CD4-positive, alpha-beta T cell treated with Interleukin-4 for 4 hours (primary cell): ENCODE measurements around the gene HOXB8.

Experiments
- DNase-seq: peaks from one replicate; pipeline ENCODE4 v3.0.0-alpha.2; 2020

Gene HOXB8

DNA sequence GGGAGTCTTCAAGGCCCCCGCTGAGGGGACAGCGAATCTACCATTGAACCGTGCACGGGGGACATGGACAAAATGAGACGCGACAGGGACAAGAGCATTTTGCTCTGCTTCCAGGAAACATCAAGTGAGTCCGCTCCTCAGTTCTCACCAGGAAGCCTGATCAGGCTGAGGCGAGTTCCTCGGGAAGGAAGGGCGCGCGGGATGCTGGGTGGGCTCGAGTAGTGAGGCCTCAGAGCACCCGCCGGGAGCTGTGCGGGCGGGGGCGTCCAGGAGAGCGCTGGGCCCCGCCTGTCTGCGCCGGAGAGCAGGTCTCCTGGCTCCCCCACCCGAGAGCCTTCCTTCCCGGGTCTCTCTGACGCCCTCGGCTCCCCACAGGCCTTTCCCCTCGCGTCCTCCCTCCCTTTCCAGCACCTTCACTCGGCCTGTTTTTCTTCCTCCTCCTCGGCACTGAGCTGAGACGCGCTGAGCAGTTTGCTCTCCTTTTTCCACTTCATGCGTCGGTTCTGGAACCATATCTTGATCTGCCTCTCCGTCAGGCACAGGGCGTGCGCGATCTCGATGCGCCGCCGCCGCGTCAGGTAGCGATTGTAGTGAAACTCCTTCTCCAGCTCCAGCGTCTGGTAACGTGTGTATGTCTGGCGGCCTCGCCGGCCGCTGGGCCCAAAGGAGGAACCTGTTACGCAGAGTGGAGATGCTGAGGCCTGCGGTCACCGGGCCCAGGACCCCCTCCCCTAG lies 18.9 kb downstream of the HOXB8 start:
- no peak for DNase-seq

DNA sequence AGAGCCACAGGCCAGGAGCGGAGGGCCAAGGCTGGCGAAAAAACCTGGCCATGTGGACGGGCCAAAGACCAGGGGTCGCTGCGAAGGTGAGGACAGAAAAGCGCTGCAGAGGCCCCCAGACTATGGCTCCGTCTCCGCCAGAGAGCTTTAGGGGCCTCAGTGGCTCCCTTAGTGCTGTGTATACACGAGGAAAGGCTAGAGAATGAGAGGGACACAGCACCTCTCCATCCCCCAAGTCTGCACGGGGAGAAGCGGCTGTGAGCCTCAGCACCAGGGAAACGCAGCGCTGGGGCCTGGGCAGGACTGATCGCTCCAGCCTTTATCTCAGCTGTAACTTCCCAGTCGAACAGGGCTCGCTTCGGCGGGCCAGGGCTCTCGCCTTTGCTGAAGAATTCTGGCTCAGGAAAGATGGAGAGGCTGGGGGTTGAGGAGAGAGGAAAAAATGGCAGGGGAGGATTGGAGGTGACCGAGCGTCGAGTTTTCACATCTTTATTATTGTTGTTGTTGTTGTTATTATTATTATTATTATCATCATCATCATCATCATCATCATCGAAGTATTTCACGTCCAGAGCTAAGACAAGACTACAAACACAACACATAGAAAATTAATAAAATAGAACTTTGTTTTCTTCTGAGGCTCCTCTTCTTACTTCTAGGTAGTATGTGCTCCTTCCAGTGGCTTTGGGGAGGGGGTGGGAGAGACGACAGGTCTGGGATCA lies 19.7 kb downstream of the HOXB8 start:
- no peak for DNase-seq

DNA sequence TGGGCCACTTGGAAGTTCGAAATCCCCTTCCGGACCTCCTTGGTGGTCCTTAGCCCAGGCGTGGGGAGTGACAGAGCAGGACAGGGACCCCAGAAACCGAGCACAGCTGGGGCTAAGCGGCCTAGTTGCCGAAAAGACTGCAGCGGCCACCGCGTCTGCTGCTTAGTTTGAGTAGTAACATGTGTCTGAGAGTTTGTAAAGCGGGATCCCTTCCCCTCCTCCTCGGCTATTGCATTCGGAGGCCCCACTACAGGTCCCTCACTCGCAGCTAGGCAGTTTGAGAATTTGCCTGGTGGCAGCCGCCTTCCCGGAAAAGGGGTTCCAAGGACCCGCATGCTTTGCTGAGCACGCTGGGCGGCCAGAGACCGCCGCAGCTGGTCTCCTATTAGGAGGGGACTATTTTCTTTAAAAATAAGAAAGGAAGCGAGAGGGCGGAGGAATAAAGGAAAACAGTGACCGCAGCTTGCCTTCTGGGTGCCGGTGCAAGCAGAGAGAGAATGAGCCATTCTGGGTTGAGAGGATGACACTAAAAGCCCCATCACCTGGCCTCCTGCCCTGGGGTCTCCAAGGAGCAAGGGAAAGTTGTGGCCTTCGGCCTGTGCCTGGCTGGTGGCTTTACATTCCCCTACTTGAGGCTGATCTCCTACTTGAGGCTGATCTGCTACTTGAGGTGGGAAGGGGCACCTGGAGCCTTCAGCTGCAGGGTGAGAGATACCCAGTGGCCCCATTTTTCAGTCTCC lies 20.4 kb downstream of the HOXB8 start:
- DNase-seq: no peak

DNA sequence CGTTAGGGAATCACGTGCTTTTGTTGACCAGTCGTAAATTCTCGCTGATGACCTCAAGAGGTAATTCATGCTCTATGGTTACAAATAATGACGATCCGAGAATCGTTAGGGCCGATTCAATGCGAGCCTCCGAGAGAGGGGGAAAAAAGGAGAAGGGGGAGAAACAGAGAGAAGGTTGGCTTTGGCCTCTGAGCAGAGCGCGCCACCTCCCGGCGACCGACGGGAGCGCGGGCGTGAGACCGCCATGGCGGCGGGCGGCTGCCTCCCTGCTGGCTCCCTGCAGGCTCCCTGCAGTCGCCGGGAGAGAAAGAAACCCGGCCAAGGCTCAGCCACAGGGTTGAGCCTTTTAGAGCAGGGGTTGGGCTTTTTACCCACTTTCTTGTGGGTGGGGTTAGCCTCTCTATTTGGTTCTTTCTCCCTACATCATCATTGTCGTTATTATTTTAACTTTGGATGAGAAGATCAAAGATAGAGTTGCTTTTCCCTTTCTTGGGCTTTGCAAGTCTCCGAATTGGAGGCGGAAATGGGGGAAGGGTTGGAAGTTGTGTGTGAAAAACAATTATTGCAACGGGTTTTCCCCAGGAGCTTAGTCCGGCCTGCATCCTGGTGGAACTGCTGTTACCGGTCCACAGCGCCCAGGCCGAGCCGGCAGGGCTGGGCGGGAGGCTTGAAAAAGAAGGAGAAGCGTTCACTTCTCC lies 21.1 kb downstream of the HOXB8 start:
- peak; percentile 70 for DNase-seq

DNA sequence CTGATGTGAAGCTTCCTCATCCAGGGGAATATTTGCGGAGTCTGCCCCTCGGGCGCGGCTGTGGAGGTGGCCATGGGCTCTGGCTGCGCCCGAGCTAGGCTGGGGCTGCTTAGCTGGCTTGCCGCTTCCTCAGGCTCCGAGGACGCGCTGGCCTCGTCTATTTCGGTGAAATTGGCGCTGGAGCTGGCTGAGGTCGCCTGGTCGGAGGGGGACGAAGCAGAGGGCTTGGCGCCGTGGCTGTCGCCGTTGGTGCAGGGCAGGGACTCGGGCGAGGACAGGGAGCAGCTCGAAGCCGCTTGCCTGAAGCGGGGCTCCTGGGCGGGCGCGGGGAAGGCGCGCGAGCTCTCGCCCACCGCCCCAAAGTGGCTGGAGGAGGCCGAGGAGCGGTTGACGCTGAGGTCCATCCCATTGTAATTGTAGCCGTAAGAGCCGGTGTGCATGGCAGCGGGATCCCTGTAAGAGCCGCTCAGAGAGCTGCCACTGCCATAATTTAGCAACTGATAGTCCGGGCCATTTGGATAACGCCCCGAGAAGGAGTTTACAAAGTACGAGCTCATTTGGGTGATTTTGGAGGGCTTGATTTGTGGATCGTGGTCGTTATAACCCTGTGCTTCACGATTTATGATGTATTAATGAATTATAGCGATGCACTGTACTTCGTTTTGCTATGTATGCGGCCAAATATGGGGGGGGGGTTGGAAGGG lies 21.8 kb downstream of the HOXB8 start, which contains the start of gene HOXB5:
Gene HOXB5, minus strand, starts transcription at position 654 of the 704 bp plus-strand sequence. Its CDS starts 97 bp downstream, at position 557.
- no peak for DNase-seq

DNA sequence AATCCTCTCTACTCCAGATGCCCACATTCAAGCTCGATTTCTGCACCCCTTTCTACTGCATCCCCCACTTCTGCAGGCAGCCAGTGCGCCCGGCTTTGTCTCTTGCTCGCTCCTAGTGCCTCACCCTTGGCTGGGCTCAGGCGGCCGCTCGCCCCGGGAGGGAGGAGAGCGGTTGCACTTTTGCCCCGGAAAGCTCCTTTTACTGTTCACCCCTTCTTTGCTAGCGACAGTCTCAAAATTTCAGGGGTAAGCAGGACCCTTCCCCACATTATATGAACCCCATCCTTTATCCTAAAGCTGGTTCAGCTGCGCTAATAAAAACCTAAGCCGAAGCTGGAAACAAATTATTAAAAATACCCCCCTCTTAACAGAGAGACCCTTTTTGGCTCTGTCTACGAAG lies 22.5 kb downstream of the HOXB8 start:
- no peak for DNase-seq

DNA sequence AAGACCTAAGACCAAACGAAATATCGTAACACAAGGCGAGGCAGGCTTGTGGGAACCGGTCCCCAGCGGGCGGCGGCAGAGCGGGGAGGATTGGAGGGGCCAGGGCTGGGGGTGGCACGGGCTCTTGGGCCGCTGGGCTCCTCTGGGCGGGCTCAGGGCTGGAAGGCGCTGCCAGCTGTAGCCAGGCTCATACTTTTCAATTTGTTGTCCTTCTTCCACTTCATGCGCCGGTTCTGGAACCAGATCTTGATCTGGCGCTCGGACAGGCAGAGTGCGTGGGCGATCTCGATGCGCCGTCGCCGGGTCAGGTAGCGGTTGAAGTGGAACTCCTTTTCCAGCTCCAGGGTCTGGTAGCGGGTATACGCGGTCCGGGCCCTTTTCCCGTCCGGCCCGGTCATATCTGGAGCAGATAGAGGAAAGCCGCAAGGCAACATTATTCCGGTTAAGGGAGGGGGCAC lies 23.0 kb downstream of the HOXB8 start:
- no peak for DNase-seq

DNA sequence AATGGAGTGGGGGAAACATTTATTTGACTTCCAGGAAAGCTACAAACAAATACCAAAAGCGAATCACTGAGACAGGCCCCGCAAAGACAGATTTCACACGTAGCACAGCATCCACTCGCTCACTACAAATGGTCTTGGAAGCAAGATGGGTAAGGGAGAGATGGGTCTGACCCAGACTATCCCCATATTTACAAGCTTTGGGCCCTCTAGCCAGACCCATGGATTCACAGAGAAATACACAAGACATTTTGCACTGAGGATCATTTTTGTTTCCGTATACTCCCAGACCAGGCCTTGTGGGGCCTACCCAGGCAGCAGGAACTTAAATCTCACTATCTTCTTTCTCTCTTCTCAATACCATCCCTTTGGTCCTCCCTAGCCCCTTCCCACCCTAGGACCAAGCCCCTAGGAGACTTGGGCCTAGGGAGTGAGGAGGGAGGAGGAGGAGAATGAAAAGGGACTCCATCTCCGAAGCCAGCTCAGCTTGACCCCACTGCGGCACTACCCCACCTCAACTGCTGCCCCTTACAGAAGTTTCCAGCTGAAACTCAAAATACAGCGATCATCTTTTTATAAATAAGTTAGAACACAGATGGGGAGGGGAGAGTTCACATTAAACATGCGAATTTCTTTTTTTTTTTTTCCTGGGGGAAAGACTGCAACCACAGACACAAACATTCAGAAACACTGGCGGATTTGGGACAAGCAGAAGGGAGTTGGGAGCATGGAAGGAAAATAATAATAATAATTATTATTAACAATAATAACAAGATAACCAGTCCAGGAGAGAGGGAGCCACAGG lies 23.6 kb downstream of the HOXB8 start:
- DNase-seq: no peak

DNA sequence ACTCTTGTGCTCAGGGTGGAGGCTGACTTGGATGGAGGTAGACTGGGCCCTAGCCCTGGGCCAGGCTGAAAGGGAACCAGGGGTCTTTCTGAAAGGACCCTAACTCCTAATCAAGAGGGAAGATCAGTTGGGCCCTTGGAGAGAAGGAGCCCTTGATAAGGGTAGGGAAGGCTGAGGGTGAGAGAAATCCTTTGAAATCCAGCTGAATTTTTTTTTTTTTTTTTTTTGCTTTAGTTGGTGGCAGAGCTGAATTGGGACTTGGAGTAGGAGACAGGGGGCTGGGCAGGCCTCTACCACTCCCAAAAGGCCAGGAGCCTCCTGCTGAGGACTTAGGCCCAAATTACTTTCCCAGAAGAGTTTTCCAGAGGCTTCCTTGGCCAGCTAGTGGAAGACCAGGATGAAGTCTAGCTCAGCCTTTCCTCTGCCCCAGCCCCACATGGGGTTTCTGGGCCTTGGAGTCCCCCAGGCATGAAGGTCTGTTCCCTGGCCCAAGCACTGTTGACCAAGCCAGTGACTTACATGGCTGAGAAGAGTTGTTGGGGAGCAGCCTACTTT lies 24.4 kb downstream of the HOXB8 start:
- DNase-seq: no peak

DNA sequence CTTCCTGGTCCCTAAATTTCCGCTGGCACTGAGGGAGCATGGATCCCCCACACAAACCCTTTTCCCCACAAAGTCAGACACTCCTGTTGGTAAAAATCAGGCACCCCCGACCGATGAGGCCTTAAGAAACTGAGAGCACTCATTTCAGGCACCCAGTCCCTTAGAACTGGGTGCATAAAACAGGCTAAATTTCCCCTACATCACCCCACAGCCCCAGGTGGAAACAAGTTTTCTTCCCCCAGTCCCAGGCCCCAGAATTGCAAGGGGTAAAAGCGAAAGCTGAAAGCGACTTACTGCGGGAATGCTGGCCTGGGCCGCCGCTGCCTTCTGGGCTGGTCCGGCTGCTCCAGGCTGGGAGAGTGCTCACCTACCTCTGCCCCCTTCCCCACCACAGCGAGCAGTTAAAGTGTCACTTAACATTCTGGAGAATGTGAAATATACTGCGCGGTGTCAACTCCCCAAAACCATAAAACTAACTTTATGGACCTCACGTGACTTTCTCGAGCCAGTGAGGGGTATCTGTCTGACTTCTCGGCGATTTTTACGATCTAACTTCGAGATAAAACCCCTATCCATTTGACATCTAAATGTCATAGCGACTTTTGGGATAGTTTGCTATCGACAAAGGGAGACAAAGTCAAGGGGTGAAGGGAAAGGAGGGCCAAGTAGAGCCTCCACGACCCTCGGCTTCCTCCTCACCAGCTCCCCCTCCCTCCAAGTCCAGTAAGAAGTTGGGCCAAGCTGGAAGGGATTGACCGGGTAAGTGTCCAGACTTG lies 25.1 kb downstream of the HOXB8 start, which contains the start of gene HOXB3:
Gene HOXB3, minus strand, starts transcription at position 411 of the 776 bp plus-strand sequence. CDS start 37,767 bp downstream, outside the sequence.
- DNase-seq: no peak

DNA sequence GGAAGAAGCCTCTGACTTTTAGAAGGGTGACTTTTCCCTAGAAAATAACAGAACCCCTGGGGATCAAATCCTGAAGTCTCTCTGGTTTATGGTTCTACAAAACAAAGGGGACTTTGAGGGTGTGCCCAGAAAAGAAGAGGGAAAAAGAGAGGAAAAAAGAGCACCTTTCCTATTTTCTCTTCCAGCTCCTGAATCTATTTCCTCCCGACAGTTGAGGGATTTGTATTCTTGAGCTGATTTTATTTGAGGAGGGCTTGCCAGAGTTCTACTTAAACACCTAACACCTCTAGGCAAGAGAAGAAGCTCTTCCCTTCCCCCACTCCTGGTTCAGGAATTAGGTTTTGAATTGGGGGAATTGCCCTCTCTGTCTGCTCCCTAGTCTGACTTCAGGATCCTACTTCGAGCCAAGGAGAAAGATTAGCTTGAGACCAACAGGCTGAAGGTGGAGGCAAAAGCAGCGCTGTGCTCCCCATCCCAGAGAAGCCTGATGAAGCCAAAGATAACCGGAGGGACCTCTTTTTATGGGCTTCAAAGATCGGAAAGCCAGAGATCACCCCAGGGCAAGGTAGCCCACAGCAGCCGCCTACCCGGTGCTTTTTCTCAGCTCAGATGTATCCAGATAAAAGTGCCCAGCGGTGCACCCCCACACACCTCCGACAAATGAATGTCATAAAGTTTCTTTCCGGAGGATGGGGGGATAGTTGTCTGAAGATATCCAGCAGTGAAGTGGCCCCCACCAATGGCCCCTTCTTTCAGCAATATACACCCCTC lies 25.8 kb downstream of the HOXB8 start:
- no peak for DNase-seq

DNA sequence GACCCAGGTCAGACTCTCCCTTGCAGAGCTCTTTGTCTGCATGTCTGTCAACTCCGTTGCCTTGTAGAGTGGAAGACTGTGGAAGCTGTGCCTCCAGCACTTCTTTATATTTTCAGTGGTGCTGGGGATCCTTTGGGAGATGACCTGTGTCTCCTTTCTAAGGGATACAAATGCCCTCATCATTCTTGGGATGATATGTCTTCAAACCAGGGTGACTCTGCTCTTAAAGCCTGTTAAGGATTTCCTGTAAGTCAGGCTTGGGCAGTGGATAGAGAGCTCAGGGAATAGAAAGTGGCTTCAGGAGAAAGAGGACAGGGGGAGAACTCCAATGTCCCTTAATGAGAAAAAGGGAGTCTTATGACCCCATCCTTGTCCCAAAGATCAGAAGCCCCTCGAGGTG lies 26.6 kb downstream of the HOXB8 start:
- no peak for DNase-seq

DNA sequence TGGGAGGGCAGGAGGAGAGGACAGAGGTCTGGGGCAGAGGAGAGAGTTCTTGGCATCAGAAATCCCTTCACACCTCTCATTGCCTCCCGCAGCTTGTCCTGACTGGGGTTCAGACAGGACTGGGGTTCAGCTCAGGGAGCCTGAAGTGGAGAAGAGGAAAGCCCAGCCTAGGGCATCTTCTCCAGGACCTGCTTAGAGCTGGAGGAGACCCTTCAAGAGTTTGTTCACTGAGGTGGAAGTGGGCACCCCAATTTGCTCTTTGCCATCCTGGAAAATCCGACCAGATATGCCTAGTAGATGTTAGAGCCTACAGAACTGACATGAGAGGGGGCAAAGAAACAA lies 27.0 kb downstream of the HOXB8 start:
- DNase-seq: no peak

DNA sequence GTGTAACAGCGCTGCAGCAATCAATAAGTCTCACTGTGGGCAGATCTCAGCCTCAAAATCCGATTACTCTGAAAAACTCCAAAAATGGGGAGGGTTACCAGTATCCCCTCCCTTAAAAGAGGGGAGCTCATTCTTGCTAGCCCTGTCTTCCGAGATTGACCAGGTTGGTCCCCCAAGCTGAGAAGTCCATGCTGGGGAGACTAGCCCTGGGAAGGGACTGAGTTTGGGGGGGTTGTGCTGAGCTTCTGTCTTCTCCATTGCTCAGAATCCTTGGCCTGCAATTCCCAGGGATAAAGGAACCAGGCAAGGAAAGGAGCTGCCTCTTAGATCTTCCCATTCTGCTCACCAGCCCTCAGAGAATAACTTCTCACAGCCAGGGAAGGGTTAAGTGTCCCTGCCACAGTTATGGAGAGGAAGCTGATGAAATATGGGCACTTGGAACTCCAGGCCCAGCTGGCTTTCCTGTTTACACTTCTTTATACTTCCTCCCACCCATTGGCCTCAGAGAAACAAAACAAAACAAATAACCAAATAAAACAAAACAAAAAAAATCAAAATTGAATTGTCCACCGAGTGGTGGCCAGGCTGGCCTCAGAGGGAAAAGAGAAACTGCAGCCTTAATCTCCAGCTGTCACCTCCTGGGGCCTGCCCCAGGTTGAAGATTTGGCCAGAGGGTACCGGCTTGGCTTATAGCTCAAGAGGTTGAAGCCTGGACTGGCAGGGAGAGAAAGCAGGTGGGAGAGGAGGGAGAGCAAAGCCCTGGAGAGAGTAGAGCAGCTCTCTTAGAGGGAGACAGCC lies 27.6 kb downstream of the HOXB8 start:
- no peak for DNase-seq

DNA sequence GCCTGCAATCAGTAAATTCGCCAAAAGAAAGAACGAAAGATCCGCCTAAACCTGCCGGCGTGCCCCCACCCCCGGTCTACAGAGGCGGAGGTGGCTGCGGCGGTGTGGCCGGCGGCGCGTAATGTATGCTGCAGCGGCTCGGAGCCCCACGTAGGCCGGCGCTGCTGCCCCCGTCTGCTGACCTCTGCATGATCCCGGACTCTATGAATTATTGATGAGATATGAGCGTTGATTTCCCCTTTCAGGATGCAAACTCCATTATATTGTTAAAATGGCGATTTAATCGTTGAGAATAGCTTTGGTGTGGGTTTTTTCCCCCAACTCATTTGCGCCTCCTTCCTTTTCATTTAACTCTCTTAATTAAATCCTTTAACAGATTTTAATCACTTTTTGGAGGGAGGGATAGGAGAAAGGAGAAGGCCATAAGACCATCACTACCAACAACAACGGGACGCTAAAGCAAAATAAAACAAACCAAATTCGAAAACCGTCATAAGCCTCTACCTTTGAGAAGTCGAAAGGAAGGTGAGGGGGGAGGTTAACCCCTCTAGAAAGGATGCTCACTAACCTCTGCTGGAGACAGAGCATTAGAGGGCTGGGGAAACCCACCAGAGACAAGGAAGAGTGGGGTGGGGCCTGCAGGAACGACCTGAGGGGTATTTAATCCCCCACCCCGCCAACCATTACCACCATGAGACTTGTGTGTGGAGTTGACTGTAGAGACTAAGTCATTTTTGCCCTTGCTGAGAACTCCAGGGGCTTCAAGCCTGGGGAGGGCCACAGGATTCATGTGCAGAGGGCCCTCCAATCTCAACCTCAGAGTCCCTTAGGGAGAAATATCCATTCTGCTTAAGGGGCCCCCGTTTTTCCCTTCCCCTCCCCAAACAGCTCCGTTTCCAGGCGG lies 28.5 kb downstream of the HOXB8 start:
- DNase-seq: no peak

DNA sequence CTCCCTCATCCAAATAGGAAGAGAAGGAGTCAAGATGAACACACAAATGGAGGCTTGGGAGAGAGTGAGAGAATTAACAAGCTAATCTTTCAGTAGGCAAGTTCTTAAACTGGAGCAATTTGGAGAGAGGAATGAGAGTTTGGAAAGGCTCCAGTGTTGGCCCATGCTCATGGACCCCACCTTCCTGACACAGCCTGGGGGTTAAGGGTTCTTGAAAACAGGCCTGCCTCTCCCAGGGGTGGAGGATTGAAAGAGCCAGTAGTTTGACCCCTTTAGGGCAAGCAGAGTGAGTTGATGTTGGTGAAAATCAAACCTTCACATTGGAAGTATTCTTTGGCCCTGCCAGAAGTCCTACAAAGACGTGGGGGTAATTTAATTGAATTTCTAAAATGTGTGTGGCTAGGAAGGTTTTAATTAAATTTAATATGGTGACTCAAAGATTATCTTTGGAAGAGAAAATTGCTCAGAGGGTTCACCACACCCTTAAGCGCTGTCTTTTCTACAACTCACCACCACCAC lies 30.8 kb downstream of the HOXB8 start:
- DNase-seq: no peak

DNA sequence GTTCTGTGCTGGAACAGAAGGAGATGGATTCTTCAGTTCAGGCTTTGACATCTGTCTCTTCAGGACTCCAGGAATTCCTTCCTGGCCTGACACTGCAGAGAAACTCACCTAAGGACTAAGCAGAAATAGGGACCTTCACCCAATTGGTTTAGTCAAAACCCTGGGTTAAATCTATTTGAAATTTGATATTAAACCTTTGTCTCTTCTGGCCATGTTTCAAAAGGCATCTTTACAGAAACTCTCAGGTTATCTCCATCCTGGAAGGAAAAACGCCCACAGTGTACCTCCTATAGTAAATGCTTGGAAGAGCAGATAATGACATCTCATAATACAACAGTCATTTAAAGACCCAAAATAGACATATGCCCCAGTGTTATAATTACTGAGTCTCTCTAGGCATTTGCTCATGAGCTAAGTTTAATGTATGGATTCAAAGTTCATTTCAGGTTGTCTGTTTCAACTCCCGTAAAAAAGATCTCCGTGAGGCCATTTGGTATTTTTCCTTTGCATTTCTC lies 31.3 kb downstream of the HOXB8 start:
- no peak for DNase-seq
